ENCODE data around the gene PAK4. TPM values are rescaled to one million over a fixed set of nuclear protein-coding genes. Genes with fewer than 3 reads are reported as not detected.

The PAK4 gene
- total and polyA plus RNA-seq, 10 of the 15 experiments (the other 5 are each of a cell fraction or from before 2014, with no cell fraction given), result 0.08 to 19.3 (median 5.9) TPM

DNA sequence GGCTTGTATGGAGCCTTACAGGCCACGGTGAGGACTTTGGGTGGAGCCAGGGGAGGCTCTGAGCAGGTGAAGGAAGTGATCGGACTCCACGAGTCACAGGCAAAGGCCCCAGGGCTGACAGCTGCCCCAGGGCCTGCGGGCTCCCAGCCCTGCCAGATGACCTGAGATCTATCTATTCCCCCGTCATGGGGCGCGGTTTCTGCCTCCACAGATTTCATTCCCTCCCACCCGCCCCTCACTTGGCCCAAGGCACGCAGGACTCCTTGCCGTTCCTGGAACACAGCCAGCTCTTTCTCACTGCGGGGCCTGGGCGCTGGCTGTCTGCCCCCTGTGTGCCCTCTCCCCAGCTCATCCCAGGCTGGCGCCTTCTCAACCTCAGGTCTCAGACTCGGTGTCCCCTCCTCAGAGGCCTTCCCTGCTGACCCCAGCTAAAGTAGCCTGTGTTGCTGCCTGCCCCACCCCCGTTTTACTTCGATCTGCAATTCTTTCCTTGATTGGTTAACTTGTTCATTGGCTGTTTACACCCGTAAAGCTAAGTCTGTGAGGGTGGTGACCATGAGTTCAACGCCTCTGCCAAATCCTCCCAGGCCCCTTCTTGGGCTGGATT, 13.9 kb upstream of the PAK4 start:
- ChIA-PET CTCF (interaction anchor here (0.7 to 3.3 kb wide), 5 partner anchors 81 to 300 kb away, joined by 3 to 20 read pairs (median 4); no protein-coding TSS in a partner anchor), POLR2A (no interaction called here), SMC1A (ENCODE audit: uncharacterized antibody, unreplicated experiment) (no interaction called here), RAD21 (ENCODE audit: unreplicated experiment) (interaction anchor here (0.6 kb wide), 1 partner anchor 150 kb away, joined by 4 read pairs; no protein-coding TSS in a partner anchor)
- Histone ChIP-seq H3K36me3 (ENCODE audit: control insufficient read depth in 2 of 2, insufficient read depth in 2 of 2, low read length in 1 of 2) (no peaks in the 10 kb centered on the region), H3K4me3 (no peak overlapping the region), H3K27ac (ENCODE audit: control insufficient read depth, insufficient read depth) (no peak overlapping the region), H3K27me3 (replicated peaks in 1 of 2; ENCODE audit: control insufficient read depth in 2 of 2, insufficient read depth in 2 of 2, low read length in 1 of 2) (no peaks in the 10 kb centered on the region; a peak in 1 of 4 replicates), H2AFZ (ENCODE audit: control insufficient read depth, low read depth, low read length) (no peak overlapping the region), H4K20me1 (ENCODE audit: control insufficient read depth, insufficient read depth) (no peaks in the 10 kb centered on the region), H3K9me3 (replicated peaks; ENCODE audit: control insufficient read depth, insufficient read depth, low read length) (no peaks in the 10 kb centered on the region), H3K4me2 (ENCODE audit: control insufficient read depth, insufficient read depth) (no peak overlapping the region), H3K79me2 (ENCODE audit: control insufficient read depth, insufficient read depth, low read length) (no peaks in the 10 kb centered on the region), H3K9ac (ENCODE audit: control insufficient read depth, insufficient read depth, low read length) (no peak overlapping the region), H3K4me1 (ENCODE audit: control insufficient read depth, insufficient read depth, low read length) (no peaks in the 10 kb centered on the region)
- 21% methylated on average over 13 of the region's 18 CpGs for WGBS (ENCODE audit: insufficient coverage, insufficient replicate concordance, low lambda C conversion rate, missing lambda C conversion rate)
- ATAC-seq (no peak), FAIRE-seq (no peak), DNase-seq (ENCODE audit: low read depth, low spot score) (no peak)
- intact Hi-C loops (cut with micrococcal nuclease; ENCODE audit: unreplicated experiment), result loop anchor here (5.0 kb wide), 1 partner anchor 149 kb away; no protein-coding TSS in a partner anchor
- BruUV-seq (replicated peaks), result no TSS peak
- in situ Hi-C loops (cut with MboI), result no loop called here
- no peak for TF ChIP-seq IRF4 (IDR thresholded peaks at IDR 0.05; ENCODE audit: low read depth, low read length)
- no peak for TF ChIP-seq CREB1 (IDR thresholded peaks at IDR 0.05; ENCODE audit: low read depth)
- no peak for TF ChIP-seq POLR2A (IDR thresholded peaks at IDR 0.05; ENCODE audit: low read depth, low read length)
- no peak for TF ChIP-seq NFYB (IDR thresholded peaks at IDR 0.05; ENCODE audit: insufficient read depth, low read depth, low read length)
- no peak for TF ChIP-seq NBN (IDR thresholded peaks at IDR 0.05)
- no peak for TF ChIP-seq ETV6 (conservative IDR thresholded peaks at IDR 0.05 in 1 of 2, IDR thresholded peaks at IDR 0.05 in 1 of 2; ENCODE audit: borderline replicate concordance in 1 of 2, low read depth in 1 of 2)
- TF ChIP-seq TCF3 (IDR thresholded peaks at IDR 0.05; ENCODE audit: borderline replicate concordance, insufficient read depth, low read depth, low read length), result no peak
- TF ChIP-seq, protein P1, sequence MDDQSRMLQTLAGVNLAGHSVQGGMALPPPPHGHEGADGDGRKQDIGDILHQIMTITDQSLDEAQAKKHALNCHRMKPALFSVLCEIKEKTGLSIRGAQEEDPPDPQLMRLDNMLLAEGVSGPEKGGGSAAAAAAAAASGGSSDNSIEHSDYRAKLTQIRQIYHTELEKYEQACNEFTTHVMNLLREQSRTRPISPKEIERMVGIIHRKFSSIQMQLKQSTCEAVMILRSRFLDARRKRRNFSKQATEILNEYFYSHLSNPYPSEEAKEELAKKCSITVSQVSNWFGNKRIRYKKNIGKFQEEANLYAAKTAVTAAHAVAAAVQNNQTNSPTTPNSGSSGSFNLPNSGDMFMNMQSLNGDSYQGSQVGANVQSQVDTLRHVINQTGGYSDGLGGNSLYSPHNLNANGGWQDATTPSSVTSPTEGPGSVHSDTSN (IDR thresholded peaks at IDR 0.05; ENCODE audit: insufficient replicate concordance, low read depth, low read length), result no peak
- no peak for TF ChIP-seq ESRRA (IDR thresholded peaks at IDR 0.05; ENCODE audit: low read length)
- TF ChIP-seq PAX8 (IDR thresholded peaks at IDR 0.05), result no peak
- TF ChIP-seq MEF2A (IDR thresholded peaks at IDR 0.05; ENCODE audit: insufficient read depth, low read depth, low read length), result no peak
- TF ChIP-seq, protein P2, sequence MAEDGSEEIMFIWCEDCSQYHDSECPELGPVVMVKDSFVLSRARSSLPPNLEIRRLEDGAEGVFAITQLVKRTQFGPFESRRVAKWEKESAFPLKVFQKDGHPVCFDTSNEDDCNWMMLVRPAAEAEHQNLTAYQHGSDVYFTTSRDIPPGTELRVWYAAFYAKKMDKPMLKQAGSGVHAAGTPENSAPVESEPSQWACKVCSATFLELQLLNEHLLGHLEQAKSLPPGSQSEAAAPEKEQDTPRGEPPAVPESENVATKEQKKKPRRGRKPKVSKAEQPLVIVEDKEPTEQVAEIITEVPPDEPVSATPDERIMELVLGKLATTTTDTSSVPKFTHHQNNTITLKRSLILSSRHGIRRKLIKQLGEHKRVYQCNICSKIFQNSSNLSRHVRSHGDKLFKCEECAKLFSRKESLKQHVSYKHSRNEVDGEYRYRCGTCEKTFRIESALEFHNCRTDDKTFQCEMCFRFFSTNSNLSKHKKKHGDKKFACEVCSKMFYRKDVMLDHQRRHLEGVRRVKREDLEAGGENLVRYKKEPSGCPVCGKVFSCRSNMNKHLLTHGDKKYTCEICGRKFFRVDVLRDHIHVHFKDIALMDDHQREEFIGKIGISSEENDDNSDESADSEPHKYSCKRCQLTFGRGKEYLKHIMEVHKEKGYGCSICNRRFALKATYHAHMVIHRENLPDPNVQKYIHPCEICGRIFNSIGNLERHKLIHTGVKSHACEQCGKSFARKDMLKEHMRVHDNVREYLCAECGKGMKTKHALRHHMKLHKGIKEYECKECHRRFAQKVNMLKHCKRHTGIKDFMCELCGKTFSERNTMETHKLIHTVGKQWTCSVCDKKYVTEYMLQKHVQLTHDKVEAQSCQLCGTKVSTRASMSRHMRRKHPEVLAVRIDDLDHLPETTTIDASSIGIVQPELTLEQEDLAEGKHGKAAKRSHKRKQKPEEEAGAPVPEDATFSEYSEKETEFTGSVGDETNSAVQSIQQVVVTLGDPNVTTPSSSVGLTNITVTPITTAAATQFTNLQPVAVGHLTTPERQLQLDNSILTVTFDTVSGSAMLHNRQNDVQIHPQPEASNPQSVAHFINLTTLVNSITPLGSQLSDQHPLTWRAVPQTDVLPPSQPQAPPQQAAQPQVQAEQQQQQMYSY (CRISPR knock-in tag; IDR thresholded peaks at IDR 0.05), result no peak
- TF ChIP-seq JUNB (IDR thresholded peaks at IDR 0.05), result no peak
- TF ChIP-seq GABPA (IDR thresholded peaks at IDR 0.05; ENCODE audit: low read depth), result no peak
- TF ChIP-seq, protein P3, sequence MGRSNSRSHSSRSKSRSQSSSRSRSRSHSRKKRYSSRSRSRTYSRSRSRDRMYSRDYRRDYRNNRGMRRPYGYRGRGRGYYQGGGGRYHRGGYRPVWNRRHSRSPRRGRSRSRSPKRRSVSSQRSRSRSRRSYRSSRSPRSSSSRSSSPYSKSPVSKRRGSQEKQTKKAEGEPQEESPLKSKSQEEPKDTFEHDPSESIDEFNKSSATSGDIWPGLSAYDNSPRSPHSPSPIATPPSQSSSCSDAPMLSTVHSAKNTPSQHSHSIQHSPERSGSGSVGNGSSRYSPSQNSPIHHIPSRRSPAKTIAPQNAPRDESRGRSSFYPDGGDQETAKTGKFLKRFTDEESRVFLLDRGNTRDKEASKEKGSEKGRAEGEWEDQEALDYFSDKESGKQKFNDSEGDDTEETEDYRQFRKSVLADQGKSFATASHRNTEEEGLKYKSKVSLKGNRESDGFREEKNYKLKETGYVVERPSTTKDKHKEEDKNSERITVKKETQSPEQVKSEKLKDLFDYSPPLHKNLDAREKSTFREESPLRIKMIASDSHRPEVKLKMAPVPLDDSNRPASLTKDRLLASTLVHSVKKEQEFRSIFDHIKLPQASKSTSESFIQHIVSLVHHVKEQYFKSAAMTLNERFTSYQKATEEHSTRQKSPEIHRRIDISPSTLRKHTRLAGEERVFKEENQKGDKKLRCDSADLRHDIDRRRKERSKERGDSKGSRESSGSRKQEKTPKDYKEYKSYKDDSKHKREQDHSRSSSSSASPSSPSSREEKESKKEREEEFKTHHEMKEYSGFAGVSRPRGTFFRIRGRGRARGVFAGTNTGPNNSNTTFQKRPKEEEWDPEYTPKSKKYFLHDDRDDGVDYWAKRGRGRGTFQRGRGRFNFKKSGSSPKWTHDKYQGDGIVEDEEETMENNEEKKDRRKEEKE (IDR thresholded peaks at IDR 0.05), result no peak
- TF ChIP-seq SUZ12 (IDR thresholded peaks at IDR 0.05; ENCODE audit: unreplicated experiment), result no peak
- no peak for TF ChIP-seq ZNF384 (IDR thresholded peaks at IDR 0.05; ENCODE audit: borderline replicate concordance, low read depth, low read length)
- no peak for TF ChIP-seq POLR2AphosphoS2 (IDR thresholded peaks at IDR 0.05; ENCODE audit: low read depth, low read length)
